GM12875 (cell line): ENCODE data around the gene ELF2.

Experiments used
- H3K4me3 ChIP-seq: one replicate; pipeline ENCODE4 v1.5.1; 2011; ENCODE audit warnings: low read depth, low read length, control low read depth
- CTCF ChIP-seq: IDR thresholded peaks from 2 replicates; pipeline ENCODE4 v1.5.1; 2011; ENCODE audit warnings: low read depth, mild to moderate bottlenecking, control low read depth, inconsistent platforms, low read length, moderate library complexity, borderline replicate concordance; ENCODE audit not compliant: insufficient read depth

The ELF2 gene

GRCh38 chr4:139020384-139020783 lies 156.6 kb downstream of the ELF2 start:
- H3K4me3 ChIP-seq, result no peak overlapping the region
- TF ChIP-seq CTCF, result no peak

- no peak overlapping the region for H3K4me3 ChIP-seq
- no peak for TF ChIP-seq CTCF
Measured at GRCh38 chr4:139018971-139019758, 157.9 kb downstream of the ELF2 start.

GRCh38 chr4:139018501-139018900 lies 158.5 kb downstream of the ELF2 start:
- H3K4me3 ChIP-seq, result no peak overlapping the region
- no peak for TF ChIP-seq CTCF

- TF ChIP-seq CTCF, result no peak
- H3K4me3 ChIP-seq, result no peak overlapping the region
Measured at GRCh38 chr4:139017861-139018260, 159.2 kb downstream of the ELF2 start.

GRCh38 chr4:139015948-139016471 lies 161.0 kb downstream of the ELF2 start:
- peak overlapping the region; percentile 90 for H3K4me3 ChIP-seq
- 0 out of 2 replicates have a peak, but pooled peaks have one; percentile 17 for TF ChIP-seq CTCF

- 0 out of 2 replicates have a peak, but pooled peaks have one; percentile 23 for TF ChIP-seq CTCF
- H3K4me3 ChIP-seq, result peak within 1 kb of the TSS; percentile 90
Measured at GRCh38 chr4:139015269-139015947, 161.6 kb downstream of the ELF2 start, which contains the start of gene NOCT. NOCT (plus strand) TSS chr4:139015781; CDS start chr4:139015982, 201 bp downstream.
